ENCODE data around the gene GPRASP3.

The GPRASP3 gene

DNA sequence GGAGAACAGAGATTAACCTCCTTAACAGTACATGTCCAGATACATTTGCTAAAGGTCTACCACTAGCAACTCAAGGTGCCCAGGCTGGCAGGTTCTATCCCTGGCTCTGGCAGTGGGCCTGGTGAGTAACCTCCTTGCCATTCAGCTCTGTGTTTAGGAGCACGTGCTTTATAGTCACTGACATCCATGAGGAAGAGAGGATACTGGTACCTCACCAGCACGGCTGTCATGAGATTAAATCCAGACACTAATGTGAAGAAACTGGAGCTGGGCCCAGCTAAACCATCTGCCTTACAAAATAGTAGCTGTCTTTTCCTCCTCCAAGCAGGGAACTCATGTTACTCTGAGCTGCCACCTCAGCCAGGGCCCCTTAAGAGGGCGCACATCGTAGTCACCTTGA lies 45.3 kb downstream of the GPRASP3 start:
- no peak for DNase-seq

DNA sequence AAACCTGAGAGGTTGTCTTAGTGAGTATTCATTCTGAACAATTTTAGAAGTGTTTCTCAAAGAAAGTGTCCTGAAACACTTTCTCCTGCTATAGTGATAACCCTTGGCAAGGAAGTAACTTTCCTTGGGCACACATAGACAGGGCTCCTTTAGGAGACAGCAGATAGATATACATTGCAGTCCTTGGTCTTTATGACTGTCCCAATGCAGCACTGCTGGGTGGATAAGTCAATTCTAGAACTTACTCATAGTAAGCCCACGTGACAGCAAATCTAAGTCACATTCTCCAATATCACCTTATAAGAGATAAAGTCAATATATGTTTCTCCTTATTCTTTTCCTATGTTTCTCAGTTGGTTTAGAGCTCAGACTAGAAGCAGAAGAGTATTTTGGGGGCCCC lies 46.7 kb downstream of the GPRASP3 start:
- no peak for DNase-seq

DNA sequence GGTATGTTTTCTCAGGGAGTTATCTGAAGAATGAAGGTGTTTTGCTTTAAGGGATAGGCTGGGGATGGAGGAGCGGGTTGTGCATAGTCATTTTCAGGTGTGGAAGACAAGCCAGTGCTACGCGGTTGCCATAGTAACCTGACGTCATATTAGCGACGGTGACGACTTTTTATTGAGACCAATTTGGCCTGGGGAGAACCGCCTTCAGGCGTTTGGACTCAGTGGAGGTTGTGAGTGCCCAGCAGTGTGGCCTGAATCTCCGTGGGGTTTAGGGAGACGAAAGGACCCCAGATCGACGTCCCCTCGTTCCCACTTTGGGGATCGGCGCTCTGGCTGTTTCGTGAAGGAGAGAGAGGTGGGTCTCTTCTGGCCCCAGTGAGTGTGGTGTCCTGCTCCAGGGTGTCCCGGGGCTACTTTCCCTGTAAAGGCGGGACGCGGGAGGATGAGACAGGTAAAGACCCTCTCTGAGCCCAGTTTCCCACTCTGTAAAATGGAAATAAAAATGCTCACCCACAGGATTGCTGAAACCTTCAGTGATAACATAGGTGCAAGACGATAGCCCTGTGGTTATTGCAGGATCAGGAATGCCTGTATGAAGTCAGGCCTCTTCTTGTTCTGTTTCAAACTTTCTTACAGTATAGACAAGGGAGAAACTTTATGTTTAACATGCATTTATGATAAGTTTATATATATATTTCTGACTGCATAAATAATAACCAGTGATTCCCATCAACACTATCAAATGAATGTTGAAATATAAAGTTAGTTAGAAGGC lies 48.6 kb downstream of the GPRASP3 start:
- peak; percentile 75 for DNase-seq

Data from activated CD8-positive, alpha-beta memory T cell treated with anti-CD3 and anti-CD28 coated beads, Interleukin-2, amount 50 U/mL, for 4 hours (primary cell).